Measurements from ENCODE around the gene TTC7B.

Gene TTC7B

DNA sequence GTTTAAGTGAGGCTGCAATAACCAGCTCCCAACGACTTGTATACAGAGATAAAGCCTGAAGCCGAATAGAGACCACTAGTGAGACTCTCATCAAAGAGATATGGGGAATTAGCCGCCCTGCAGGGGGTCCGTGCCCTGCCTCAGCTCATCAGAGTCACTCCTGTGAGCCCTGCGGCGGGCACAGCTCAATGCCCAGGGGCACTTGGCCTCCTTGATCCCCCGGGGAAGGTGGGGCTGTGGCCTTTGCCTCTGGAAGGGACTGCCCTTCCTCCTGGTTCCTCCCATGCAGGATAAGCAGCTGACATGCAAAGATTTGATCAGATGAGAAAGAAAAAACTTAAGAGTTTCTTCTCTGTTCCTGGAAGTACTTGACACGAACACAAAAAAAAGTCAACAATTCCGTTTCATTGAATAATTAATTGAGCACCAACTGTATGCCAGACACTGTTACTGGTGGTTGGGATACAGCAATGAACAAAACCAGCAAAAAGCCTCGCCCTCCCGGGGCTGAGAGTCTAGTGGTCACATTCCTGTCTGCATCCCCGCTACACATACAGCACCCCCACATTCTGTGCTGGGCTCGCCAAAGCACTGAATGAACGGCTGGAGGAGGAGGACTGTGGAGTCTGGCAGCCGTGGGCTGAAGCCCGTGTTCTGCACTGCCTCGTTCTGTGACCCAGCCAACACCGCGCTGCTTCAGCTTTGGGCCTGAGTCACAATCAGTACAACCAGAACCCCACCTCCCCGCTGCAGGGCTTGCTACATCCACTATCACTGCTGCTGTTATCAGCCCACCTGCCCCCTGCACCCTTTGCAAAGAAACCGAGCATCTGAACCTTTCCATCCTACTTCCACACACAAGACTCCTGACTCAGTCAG, 10.3 kb downstream of the TTC7B start:
- in situ Hi-C loops (cut with MboI; ENCODE audit: low sequenced_read_pairs), result no loop called here

DNA sequence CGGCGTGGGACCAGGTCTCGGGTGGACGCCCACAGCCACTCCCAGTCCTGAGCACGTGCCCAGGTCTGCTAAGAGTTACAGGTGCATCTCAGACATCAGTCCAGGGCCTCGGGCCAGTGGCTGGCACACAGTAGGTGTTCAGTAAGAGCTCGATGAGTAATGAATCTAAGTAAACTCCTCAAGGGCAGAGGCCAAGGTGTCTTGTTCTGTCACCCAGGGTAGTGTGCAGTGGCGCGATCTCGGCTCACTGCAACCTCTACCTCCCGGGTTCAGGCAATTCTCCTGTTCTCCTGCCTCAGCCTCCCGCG, 11.2 kb downstream of the TTC7B start:
- in situ Hi-C loops (cut with MboI; ENCODE audit: low sequenced_read_pairs), result no loop called here

DNA sequence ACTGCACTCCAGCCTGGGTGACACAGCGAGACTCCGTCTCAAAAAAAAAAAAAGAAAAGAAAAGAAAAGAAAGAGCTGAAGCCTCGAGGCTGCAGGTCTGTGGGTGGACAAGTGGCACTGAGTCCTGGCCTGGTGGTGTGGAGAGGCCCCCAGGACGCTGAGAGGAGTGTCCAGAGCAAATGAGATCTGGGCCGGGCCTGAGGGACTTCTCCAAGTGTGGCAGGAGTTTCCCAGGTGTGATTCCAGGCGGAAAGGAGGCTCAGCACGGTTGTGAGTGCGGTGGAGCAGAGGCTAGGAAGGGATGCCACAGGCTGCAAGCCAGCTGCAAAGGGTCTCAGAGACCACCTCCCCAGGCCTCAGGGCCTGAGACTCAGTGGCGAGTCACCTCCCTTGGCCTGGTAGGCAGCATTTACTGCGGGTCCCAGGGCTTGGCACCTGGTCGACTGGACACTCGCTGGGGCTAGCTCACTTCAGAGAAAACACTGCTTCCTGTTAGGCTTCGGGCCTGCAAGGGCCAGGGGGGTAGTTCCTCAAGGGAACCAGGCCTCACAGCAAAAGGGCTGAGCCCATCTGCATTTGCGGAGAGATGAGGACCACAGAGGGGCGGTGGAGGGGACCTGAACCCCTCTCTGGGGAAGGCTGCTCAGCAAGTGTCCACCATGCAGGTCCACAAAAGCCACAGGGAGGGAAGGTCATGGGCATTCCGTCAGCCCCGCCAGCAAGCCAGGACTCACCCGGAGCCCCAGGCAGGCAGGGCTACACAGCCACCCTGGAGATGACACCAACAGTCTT, 11.7 kb downstream of the TTC7B start:
- in situ Hi-C loops (cut with MboI; ENCODE audit: low sequenced_read_pairs), result no loop called here

DNA sequence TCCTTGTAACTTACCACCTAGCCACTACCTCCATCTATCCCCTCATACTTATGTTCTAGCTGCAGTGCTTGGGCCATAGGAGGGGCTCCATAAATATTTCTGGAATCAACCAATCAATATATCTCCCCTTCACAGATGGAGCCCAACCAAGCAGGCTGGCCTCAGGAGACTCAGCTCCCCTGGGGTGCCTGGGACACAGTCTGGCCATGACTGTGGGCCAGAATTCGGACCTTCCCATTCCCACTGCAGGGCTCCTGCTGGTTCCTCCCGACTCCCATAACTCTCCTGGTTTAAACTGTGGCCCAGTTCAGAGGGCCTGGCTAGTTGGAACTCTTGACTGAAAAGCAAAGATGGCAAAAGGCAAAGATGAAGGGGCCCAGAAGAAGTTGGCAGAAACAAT, 13.0 kb downstream of the TTC7B start:
- in situ Hi-C loops (cut with MboI; ENCODE audit: low sequenced_read_pairs), result no loop called here

DNA sequence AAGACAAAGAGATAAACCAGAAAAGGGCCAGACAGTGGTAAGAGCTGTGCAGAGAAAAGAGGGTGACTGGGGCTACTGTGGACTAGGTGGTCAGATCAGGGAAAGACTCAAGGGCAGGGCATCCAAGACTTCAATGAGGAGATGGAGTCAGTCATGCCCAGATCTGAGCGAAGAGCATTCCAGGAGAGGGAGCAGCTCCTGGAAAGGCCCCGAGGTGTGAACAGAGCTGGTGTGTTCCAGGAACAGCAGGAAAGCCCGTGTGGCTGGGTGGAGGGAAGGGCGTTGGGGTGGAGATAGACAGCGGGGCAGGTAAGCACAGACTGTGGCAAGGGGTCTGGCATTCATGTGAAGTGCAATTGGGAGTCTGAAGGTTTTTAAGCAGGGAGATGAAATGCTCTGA, 16.8 kb downstream of the TTC7B start:
- in situ Hi-C loops (cut with MboI; ENCODE audit: low sequenced_read_pairs), result no loop called here

DNA sequence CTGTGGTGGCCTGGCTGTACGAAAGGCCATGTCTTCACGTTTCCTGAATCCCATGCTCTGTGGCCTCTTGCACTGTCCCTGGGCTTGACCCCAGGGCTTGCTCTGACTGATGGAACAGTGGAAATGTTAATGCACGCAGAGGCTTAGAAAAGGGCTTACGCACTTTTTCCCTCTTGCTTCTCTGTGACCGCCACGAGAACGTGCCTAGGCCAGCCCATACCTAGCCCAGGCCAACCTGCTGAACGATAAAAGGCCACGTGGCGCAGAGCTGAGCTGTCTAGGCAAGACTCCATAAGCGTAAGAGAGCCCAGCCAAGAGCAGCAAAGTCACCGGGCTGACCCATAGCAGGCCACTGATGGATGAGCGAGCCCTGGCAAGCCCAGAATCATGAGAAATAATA, 18.3 kb downstream of the TTC7B start:
- in situ Hi-C loops (cut with MboI; ENCODE audit: low sequenced_read_pairs), result no loop called here

DNA sequence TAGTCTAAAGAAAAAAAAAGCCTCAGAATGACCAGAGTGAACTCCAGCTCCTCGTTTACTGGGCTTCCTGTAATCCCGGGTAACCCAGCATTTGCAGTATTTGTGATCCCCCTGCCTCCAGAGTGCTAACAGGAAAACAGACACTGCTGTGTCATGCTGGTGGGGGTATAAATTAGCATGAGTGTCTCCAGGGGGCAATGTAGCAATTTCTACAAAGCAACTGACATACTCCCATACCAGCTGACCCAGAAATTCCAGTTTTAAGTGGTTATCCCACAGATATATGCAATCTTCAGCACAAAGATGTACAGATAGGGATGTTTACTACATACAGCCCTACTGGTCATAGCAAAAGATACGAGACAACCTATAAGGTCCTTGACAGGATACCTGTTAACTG, 18.8 kb downstream of the TTC7B start:
- in situ Hi-C loops (cut with MboI; ENCODE audit: low sequenced_read_pairs), result no loop called here

DNA sequence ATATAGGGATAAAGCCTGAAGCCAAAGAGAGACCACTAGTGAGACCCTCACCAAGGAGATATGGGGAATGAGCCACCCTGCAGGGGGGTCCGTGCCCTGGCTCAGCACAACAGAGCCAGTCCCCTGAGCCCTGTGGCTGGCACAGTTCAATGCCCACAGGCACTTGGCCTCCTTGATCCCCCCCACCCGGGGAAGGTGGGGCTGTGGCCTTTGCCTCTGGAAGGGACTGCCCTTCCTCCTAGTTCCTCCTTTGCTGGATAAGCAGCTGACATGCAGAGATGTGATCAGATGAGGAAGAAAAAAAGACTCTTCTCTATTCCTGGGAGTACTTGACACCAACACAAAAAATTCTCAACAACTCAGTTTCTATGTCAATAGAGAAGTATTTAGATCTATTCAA, 19.9 kb downstream of the TTC7B start:
- in situ Hi-C loops (cut with MboI; ENCODE audit: low sequenced_read_pairs), result no loop called here

DNA sequence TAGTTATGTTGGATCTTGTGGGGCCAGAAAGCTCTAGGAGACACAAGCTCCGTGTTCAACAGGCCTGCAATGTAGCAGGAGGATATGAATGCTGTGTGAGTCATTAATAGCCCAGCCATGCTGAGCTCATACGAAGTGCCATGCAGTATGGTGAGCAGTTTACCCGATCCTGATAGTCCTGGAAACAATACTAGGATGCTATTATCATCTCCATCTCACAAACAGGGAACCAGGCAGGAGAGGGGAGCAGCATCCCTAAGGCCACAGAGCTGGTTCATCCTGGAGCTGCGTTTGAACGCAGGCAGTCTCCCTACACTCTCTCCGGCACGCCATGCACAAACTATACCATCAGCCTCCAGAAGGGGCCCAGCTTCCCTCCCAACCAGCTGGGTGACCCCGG, 20.5 kb downstream of the TTC7B start:
- in situ Hi-C loops (cut with MboI; ENCODE audit: low sequenced_read_pairs), result no loop called here

DNA sequence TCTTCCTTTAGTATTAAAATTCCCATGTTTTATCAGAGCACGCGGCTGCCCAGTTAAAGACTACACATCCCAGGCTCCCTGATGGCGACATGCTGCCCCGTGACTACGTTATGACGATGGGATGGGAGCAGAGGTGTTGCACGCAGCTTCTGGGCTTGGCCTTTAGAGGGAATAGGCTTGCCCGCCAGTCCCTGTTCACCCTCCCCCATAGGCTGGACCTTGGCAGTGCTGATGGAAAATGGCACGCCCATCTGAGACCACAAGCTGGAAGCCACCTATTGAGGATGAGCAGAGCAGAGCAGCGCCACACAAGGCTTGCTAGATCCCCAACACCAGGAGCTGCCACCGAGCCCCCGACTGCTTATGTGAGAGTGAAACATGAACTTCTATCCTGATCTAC, 24.7 kb downstream of the TTC7B start:
- in situ Hi-C loops (cut with MboI; ENCODE audit: low sequenced_read_pairs), result no loop called here

DNA sequence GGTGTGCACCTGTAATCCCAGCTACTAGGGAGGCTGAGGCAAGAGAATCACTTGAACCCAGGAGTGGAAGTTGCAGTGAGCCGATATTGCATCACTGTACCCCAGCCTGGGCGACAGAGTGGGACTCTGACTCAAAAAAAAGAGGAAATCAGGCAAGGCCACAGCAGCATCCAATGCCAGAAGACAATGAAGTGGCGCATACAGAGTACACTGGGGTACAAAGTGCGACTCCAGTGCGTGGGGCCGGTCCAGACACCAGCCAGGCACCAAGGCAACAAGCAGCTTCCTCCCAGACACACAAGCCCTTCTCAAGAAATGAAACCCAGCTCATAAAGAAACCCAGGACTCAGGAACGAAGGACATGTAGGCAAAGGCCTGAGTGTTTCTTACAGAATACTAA, 28.2 kb downstream of the TTC7B start:
- in situ Hi-C loops (cut with MboI; ENCODE audit: low sequenced_read_pairs), result no loop called here

DNA sequence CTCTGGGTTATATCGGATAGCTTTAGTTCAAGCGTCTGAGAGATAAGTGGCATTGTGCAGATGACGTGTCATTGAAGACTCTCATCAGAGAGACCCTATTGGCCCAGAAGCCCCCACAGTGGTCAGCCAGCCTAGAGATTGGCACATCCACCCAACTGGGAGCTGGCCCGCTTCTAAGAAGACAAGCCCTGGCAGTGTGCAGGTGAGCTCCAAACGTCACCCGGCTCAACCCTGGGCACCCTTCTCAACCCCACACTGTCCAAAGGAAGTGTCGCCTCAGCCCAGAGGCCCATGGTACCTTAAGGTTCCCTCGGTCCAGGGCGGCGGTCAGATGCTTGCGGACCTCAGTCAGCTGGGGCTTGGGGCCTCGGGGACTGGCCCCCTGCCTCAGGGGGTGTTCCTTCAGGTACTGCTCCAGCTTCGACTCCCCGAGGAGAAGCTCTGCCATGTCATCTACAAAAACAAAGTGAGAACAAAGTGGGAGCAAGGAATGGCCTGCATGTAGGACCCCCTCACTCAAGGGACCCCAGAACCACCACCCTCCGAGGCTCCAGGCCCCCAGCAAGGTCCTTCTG, 30.3 kb downstream of the TTC7B start:
- in situ Hi-C loops (cut with MboI; ENCODE audit: low sequenced_read_pairs), result no loop called here

DNA sequence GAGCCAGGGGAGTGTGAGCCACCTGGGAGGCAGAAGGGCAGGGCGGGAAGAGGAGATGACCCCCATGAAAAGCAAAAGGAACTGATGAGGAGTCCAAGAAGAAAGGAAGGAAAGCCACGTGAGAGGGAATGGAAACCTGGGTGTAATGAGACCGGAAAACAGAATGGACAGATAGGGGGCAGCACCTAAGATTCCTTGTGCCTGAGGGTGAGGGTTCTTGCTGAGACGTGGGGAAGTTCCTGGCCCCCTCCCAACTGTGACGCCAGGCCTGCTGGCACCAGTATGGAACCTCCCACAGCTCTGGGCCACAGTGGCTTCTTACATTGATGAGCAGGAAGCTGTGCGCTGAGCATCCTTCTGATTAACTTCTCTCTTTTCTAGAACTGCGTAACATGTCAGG, 30.8 kb downstream of the TTC7B start:
- in situ Hi-C loops (cut with MboI; ENCODE audit: low sequenced_read_pairs), result no loop called here

DNA sequence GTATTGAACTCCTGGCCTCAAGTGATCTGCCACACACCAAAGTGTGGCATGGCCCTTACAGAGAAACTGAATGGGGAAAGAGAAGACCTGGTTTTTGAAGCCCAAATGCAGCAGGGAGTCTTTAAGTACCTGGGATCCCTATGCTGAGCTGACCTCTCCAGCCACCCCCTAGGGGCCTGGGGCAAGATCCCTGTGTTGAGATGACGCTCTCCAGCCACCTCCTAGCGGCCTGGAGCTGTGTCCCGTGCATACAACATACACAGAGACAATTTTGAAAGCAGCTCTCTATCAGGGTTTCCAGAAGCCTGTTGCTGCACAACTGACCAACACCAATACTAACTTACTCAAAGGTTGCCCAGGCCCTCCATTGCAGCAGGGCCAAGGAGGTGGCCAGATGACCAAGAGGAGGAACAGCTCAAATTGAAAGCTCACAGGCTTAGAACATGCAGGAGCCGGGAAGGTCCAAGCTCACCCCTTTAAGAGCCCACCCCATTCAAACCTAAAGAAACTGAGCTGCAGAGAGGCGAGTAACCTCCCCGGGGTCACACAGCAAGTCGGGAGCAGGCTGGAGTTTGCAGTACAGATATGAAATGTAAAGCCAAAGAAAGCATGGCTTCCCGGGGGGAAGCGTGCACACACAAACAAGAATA, 31.5 kb downstream of the TTC7B start:
- in situ Hi-C loops (cut with MboI; ENCODE audit: low sequenced_read_pairs), result no loop called here

DNA sequence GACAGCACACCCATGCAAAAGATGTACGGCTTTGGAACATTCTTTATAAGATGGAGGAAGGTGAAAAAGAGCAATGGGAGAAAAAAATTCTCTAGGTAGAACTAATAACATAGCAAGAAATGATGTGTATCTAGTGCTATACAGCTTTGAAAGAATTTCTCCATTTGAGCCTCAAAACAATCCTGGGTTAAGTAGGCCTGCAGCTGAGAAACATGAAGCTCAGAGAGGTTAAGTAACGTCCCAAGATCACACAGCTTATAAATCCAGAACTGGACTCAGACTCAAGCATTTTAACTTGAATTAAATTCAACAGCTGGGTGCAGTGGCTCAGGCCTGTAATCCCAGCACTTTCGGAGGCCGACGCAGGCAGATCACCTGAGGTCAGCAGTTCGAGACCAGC, 32.9 kb downstream of the TTC7B start:
- in situ Hi-C loops (cut with MboI; ENCODE audit: low sequenced_read_pairs), result no loop called here

DNA sequence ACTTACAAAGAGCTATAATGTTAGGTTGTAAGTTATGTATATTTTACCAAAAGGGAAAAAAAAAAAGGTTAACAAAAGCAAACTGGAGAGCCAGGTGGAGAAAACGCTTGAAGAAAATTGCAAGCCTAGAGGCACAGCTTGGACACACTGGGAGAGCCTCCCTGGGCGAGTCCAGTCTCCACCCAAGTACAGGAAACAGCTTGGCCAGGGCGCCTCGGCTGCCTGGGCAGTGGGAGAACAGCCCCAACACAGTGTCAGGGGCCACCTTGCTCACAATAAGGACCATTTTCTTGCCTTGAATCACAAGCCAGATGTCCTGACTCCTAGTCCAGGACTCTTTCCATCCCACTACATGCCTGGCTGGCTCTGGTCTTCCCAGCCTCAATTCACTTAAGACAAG, 33.3 kb downstream of the TTC7B start:
- in situ Hi-C loops (cut with MboI; ENCODE audit: low sequenced_read_pairs), result no loop called here

DNA sequence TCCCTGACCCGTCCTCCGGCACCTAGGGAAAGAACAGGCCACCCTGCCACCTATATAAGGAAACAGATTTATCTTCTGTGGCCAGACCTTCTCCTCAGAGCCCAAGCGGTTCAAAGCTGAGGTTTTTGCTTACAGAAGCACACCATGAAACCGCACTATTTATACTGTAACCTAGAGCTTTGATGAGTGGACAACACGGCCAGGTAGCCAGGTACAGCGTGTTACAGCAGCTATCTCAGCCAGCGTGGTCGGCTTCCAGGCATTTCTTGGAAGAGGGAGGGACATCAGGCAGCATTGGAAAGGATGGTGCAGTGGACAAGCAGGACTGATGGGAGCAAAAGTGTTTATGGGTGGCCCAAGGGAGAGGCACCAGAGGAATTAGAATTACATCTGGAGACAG, 34.4 kb downstream of the TTC7B start:
- in situ Hi-C loops (cut with MboI; ENCODE audit: low sequenced_read_pairs), result no loop called here

DNA sequence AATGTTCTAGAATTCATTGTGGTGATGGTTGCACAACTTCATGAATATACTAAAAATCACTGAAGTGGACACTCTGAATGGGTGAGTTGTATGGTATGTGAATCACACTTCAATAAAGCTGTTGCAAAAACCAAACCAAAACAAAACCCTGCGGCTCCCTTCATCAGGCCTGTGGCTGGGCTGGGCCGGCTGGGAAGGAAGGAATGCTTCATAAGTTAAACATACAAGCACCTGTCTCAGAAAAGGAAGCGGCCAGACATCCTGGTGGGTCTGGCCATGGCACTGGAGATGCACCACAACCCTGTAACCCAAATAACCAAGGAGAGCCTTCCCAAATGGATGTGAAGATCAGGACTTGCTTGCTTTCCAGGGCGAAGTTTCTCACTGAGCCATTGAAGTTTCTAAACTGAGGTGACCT, 34.9 kb downstream of the TTC7B start:
- in situ Hi-C loops (cut with MboI; ENCODE audit: low sequenced_read_pairs), result no loop called here

DNA sequence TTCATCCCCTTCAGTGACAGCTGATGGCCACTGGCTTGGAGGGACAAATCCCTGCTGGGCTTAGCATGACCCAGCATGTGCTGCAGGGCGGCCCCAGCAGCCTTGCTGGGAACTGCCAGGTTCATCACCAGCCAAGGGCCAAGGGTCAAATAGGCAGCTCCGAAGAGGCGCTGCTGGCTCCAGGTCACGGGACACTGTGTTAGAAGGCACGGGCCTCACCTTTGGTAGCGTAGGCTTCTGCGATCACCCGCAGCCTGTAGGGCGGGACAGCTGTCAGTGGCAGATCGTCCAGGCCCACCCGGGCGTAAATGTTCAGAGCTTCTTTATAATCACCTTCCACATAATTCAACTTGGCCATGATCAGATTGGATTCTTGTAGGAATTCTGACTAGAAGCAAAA, 35.7 kb downstream of the TTC7B start:
- in situ Hi-C loops (cut with MboI; ENCODE audit: low sequenced_read_pairs), result no loop called here

DNA sequence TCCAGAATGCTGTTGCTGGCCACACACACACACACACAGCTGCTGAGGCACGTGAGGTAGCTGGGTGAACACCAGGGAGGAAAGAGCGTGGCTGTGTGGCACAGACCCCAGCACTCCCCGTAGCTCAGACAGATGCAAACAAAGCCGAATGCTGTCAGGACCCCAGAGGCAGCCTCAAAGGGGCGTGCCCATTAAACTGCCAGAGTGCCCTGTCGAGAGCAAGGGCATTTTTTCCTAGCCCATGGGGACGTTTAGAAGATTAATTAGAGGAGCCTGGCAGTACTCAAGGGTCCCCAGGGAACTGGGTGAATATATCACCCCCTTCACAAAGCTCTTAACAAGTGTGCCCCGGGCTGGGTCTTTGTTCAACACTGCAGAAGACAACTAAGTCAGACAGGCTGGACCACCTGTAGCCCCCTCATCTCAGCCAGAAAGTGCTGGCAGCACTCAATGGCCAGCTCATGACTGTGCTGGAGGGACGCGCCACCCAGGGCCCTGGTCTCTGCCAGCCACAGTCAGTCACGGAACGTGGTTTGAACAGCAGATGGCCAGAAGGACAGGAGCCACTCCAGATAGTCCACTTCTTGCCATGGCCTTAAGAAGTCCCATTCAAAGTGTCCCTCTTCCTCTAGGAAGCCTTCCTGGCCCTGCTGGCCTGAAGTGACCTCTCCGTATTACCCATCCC, 37.5 kb downstream of the TTC7B start:
- in situ Hi-C loops (cut with MboI; ENCODE audit: low sequenced_read_pairs), result no loop called here

DNA sequence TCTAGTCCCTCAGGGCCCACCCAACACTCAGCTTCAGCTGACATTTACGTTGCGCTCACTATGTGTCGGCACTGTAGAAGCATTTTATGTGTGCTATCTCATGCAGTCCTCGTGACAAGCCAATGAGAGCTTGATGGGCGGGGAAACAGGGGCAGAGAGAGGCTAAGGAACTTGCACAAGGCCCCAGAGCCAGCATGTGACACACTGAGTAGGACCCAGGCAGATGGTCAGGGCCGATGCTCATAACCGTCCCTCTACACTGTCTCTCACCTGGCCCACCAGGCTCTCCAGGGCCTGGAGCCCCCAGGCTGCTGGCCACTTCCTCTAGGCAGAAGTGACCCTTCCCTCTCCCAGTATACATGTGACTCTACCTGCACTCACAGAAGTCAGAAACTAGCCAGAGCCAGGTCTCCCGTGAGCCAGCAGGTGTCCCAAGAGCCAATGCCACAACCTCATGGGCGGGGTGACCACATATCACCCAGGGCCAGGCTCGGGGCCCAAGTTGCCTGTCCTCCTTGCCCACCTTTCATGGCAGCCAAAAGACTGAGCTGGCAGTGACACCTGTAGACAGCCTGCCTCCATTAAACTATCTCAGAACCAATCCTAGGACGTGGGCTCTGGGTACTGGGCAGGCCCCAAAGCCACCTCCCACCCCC, 38.3 kb downstream of the TTC7B start:
- in situ Hi-C loops (cut with MboI; ENCODE audit: low sequenced_read_pairs), result no loop called here

Measured in HL-60/S4 (cell line).